GM19455 (cell line): Measurements from ENCODE around the gene MYO1H.

Source experiments
- ATAC-seq: cut with Tn5 transposase; IDR thresholded peaks from one replicate; pipeline ENCODE4 v1.9.1; 2021; ENCODE audit not compliant: unreplicated experiment

The MYO1H gene

DNA sequence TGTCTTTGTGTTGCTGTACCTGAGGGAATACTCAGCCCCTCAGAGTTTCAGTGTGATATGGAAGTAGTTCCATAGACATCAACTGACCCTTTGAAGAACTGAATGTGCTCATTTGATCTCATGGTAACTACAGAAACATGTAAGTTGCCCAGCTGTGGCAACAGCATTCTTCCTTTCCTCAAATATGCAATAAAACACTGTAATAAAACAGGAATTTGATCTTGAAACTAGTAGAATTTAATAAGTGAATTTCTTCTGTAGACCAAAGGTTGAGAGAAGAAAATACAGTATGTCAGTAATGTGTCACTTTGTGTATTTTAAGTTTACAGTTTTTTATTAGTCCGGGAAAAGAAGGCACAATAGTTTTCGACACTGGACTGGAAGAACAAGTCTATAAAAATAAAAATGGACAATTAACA is 97.5 kb downstream of the MYO1H start:
- ATAC-seq: no peak

- ATAC-seq: no peak
These were observed 99.2 kb downstream of the MYO1H start for GRCh38 chr12:109446869-109447268.

- ATAC-seq: no peak
These were observed 99.8 kb downstream of the MYO1H start for GRCh38 chr12:109447482-109447881.

DNA sequence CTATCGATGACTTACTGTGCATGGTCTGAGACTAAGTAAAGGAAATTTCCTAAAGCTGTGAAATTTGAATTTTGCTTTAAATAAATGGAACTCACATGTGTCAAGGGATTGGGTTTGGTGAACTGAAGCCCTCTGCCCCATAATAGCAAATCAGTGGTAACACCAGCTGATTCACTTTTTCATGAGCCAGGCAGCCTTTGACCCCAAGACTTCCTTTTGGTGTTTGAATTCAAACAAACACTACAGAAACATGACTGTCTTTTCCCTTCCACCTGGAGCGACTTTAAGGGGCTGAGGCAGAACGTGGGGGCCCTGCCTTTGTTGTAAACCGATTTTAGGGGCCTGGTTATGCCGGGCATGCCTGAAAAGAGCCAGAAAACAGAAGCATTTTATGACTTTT is 100.6 kb downstream of the MYO1H start:
- ATAC-seq: no peak

GRCh38 chr12:109448707-109449390 is 101.1 kb downstream of the MYO1H start:
- no peak for ATAC-seq

DNA sequence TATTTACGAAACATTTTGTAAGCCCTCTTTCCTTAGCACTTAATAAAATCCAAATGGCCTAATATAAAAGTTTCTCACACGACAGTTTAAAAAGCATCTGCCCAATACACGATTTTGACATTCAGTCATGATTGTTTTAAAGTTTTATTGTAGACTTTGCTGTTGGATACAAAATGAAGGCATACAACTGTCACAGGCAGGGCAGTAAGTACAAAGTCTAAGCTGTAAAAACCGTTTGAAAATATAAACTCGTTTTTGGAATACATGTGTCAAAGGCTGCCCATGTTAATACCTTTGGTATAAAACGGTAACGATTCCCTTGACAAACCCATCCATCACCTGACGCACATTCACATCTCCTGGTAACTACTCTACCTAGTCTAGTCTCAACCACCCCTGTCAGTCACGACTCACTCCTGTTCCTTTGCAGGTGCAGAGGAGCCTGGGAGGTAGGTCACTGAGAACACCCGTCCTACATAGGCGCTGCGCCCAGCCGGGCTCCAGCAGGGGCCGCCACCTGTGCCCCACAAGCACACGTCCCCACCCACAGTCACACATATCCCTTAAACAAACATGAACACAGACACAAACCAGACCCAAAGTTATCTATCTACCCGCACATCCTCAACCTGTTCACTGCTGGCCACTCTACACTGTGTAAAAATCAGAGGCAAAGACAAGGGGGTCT is 102.3 kb downstream of the MYO1H start:
- no peak for ATAC-seq

DNA sequence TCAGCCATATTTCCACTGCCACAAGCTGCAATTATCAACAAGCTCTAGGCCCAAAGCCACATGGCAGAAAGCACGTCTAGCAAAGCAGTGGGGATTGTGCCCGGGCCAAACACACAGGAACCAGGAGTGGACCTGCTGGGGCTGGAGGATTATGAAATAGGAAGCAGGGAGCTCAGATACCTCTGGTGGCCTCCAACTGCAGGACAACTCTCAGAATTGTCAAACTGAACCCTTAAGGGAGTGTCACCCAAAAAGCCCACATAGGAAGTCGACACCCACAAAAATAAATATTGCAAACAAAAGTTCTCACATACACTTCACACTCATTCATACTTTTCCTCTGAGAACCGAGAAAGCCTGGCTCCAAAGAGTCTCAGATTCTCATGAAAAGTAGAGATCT is 103.3 kb downstream of the MYO1H start:
- ATAC-seq: no peak

- no peak for ATAC-seq
These were observed 103.7 kb downstream of the MYO1H start for GRCh38 chr12:109451400-109451799.

GRCh38 chr12:109452489-109452888 is 104.8 kb downstream of the MYO1H start:
- no peak for ATAC-seq

GRCh38 chr12:109455706-109456105 is 108.0 kb downstream of the MYO1H start:
- ATAC-seq: no peak

GRCh38 chr12:109458086-109458485 is 110.4 kb downstream of the MYO1H start:
- ATAC-seq: no peak

GRCh38 chr12:109458771-109459208 is 111.1 kb downstream of the MYO1H start:
- ATAC-seq: no peak

DNA sequence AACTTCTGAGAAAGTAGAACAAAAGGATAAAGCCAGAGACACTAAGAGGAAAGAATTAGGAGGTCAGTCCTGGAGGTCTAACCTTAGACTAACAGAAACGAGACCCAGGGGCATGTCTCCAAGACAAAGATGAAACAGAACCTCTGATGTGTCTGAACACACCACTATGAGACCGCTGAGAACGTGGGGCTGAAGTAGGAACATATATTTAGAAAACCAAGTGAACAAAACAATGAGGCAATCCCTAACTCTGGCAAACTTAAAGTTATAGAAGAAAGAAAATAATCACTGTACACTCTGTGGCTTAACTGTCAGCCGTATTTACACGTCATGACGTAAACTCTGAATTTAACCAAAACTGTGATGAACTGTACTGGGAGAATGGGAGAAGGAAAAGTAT is 111.5 kb downstream of the MYO1H start:
- ATAC-seq: no peak

DNA sequence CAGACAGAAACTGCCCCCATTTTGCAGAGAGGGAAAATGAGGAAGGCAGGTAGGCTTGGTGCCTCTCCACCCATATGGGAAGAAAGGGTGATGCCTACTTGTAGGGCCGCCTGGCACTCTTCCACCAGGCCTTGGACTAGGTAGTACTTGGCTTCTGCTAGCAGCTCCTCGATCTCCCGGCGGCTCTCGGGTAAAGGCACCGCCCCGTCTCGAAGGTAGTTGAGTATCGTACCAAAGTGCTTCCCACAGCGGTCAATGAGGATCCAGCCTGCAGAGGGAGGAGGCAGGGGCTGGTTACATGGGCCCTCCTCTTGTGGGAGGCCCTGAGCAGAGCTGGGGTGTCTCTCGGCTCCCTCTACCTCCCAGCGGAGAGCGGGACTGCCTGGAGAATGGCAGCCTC is 112.8 kb downstream of the MYO1H start:
- ATAC-seq: no peak

- ATAC-seq: no peak
These were observed 113.5 kb downstream of the MYO1H start for GRCh38 chr12:109461049-109461845.

GRCh38 chr12:109461846-109462756 is 114.4 kb downstream of the MYO1H start:
- ATAC-seq: no peak

DNA sequence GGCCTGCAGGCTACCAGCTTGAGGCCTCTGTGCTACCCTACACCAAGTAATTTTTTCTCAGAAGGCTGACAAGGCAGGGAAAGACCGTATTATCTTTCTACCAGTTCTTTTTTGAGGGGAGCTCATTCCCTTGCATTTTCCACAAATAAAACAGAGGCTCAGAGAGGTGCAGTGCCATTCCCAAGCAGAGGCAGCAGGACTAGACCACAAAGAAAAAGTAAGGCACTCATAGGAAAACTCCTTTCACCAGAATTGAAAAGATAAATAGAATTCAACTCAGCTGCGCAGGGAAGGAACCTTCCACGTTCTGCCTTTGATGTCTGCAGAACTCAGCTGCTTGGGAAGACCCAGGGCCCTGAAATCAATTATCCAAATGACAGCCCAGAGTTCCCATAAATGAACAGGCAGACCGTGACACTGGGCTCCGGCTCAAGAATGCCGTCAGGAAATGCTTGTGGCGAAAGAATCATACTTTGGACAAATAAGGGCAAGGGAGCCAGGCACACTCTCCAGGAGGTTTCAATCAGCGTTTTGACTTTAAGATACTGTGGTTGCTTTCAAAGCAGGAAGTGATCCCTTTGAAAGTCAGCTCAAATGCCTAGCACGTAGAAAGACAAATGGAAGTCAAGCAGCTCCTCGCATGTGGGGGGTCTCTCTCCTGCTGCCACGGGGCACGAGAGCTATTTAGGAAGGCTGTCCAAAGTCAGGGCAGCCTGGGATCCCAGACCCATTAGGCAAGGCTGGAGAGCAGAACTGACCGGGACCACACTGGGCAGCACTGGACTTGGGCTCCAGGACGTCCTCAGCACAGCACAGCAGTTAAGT is 115.4 kb downstream of the MYO1H start:
- no peak for ATAC-seq

DNA sequence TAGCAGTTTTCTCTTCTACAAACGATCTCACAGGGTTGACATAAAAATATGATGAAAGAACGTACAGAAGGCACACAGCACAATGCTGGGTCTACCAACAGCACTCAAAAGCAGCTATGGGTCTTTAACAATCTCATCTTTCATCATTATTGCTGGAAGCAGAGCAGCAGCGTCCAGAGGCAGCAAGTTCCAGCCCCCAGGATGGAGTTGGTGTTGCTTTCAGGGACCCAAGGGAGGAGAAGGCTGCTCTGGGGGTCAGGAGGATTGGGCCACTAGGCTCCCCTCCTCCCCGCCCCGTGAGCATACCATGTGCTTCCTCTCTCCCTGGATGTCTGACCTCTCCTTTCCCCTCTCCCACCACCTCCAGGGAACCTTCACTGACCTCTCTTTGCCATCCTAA is 116.1 kb downstream of the MYO1H start:
- ATAC-seq: no peak

GRCh38 chr12:109464642-109465351 is 117.1 kb downstream of the MYO1H start:
- no peak for ATAC-seq
